Stomach (tissue), 9 donors: ENCODE results near the gene DPF3. TPM values are rescaled to one million over a fixed set of nuclear protein-coding genes. Genes with fewer than 3 reads are reported as not detected.

Source experiments
- DNase-seq, 2 donors: peaks; one replicate each; pipeline versions ENCODE4 v3.0.0 to v3.0.0-alpha.2; 2013 to 2019
- H3K27ac ChIP-seq, 5 donors: fragments of 200-600 bp in 4 of 5; sonication (generic) in 4 of 5; one replicate each; pipeline ENCODE4 v1.5.1; 2013 to 2019; ENCODE audit warnings: mild to moderate bottlenecking in 1 of 5, moderate library complexity in 1 of 5
- H3K27me3 ChIP-seq, 3 donors: fragments of 200-600 bp; sonication (generic); one replicate each; pipeline ENCODE4 v1.5.1; 2017 to 2019; ENCODE audit warnings: mixed run types in 1 of 3
- H3K36me3 ChIP-seq, 4 donors: fragments of 200-600 bp; sonication (generic); 1 replicate in 3 of 4; 2 replicates in 1 of 4; pipeline ENCODE4 v1.5.1; 2016 to 2019
- H3K4me1 ChIP-seq, 4 donors: fragments of 200-600 bp; sonication (generic); one replicate each; pipeline ENCODE4 v1.5.1; 2016 to 2019
- H3K4me3 ChIP-seq, 4 donors: fragments of 200-600 bp; sonication (generic) in 3 of 4; one replicate each; pipeline ENCODE4 v1.5.1; 2016 to 2019; ENCODE audit warnings: mild to moderate bottlenecking in 1 of 4
- H3K9me3 ChIP-seq, 4 donors: fragments of 200-600 bp; sonication (generic); one replicate each; pipeline ENCODE4 v1.5.1; 2016 to 2019
- CTCF ChIP-seq, 7 experiments: fragments of 450-650 bp in 4 of 7; fragments of 200-600 bp in 3 of 7; sonication (generic) in 3 of 7; IDR thresholded peaks; one replicate each; pipeline ENCODE4 v1.5.1; 2016 to 2019; ENCODE audit warnings: antibody characterized with exemption in 7 of 7, control low read depth in 2 of 7, mild to moderate bottlenecking in 1 of 7
- EP300 ChIP-seq: sonication (generic); formaldehyde crosslinking; IDR thresholded peaks from one replicate; pipeline ENCODE4 v1.6.1; 2017; ENCODE audit warnings: antibody characterized with exemption
- POLR2A ChIP-seq, 4 donors: fragments of 450-650 bp; IDR thresholded peaks; one replicate each; pipeline ENCODE4 v1.6.1; 2016; ENCODE audit warnings: antibody characterized with exemption in 4 of 4, control low read depth in 2 of 4, mild to moderate bottlenecking in 1 of 4, moderate library complexity in 1 of 4
- POLR2AphosphoS5 ChIP-seq, 3 donors: sonication (generic); formaldehyde crosslinking; IDR thresholded peaks; one replicate each; pipeline ENCODE4 v1.6.1; 2016; ENCODE audit warnings: antibody characterized with exemption in 3 of 3
- WGBS, 5 donors: extraction: QIAGEN DNeasy Blood & Tissue Kit in 3 of 5; methylation state at CpG; one replicate each; pipeline versions ENCODE4 v1.1.5 to v1.1.7; 2013 to 2018; 5-methylcytosine and 5-hydroxymethylcytosine counted together
- intact Hi-C: fragments of 100-400 bp; cut with DNase I; formaldehyde crosslinking; loops from one replicate; pipeline ENCODE4 v1.15.1; 2023; ENCODE audit warnings: low total_unique reads
- polyA plus RNA-seq, 3 donors: library from polyadenylated mRNA; stranded (reverse); fragments of 200-250 nt; gene quantifications; one replicate each; pipeline ENCODE4 v1.2.3, GENCODE V29; 2013
- total RNA-seq, 5 donors: library from RNA; depleted of rRNA; stranded (reverse); fragments of >200 nt; gene quantifications; one replicate each; pipeline versions ENCODE4 v1.1.0 to v1.2.3, GENCODE V29; 2014 to 2016
- donor health status: healthy with polysubstance abuse.
- donor health status: Bipolar disorder and iron deficiency.
- donor health status: healthy.

Gene DPF3
- total and polyA plus RNA-seq, 8 donors = 0.20 to 113 (median 3.7) TPM

DNA sequence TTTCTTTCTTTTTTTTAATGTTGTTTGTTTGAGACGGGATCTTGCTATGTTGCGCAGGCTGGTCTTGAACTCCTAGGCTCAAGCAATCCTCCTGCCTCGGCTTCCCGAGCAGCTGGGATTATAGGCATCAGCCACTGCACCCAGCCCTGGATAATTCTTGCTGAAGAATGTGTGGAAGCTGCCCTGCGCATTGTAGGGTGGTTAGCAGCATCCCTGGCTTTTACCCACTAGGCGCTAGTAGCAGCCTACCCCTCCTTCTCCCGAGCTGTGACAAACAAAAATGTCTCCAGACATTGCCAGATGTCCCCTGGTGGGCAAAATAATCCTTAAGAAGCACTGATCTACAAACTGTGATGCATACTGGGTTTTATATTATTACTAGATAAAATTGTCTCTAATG lies 39.0 kb upstream of the DPF3 start:
- Histone ChIP-seq H3K27me3 (no peaks in the 10 kb centered on the region), H3K4me3 (no peak overlapping the region), H3K27ac (no peak overlapping the region), H3K9me3 (no peaks in the 10 kb centered on the region), H3K4me1 (peaks cover 0 to 2% (median under 1%) of the 10 kb centered on the region in 4 donors), H3K36me3 (peaks cover 2 to 13% (median 4%) of the 10 kb centered on the region in 4 donors)
- intact Hi-C loops = no loop called here
- no peak for DNase-seq
- TF ChIP-seq EP300 (no peak), POLR2A (IDR thresholded peaks at IDR 0.05) (no peak)
- WGBS, 5 donors = 86 to 94% (median 89%) methylated on average over 7 of the region's 7 CpGs

DNA sequence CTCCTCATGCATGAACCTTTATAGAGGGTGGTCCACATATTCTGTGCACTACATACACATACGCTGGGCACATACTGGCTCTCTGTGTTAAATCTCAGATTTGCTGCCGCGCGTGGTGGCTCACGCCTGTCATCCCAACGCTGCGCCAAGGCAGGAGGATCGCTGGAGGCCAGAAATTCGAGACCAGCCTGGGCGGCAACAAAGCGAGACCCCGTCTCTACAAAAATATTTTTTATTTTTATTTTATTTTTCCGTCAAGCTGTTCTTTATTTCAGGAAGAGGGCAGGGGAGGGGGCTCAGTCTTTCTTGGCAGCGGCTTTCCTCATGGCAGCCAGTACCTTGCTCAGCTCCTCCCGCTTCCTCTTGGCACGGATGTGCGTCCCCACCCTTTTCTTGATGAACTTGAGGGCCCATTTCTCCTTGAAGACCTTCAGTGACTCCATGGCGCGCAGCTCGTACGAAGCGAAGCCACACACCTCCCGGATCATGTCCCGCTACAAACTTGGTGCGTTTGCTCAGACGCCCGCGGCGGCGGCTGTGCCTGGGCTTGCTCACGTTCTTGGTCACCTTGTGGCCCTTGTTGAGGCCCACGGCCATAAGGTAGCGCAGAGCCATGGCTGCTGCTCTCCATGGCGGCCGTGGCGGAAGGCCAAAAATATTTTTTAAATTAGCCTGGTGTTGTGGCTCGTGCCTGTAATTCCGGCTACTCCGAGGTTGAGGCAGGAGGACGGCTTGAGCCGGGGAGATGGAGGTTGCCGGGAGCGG lies 35.6 kb upstream of the DPF3 start:
- 91 to 95% (median 93%) methylated on average over 43 of the region's 43 CpGs for WGBS, 5 donors
- Histone ChIP-seq H3K27me3 (no peaks in the 10 kb centered on the region), H3K36me3 (peaks cover 0 to 10% (median 0%) of the 10 kb centered on the region in 4 donors), H3K9me3 (no peaks in the 10 kb centered on the region), H3K4me3 (no peak overlapping the region), H3K4me1 (peaks cover 4 to 25% (median 10%) of the 10 kb centered on the region in 4 donors), H3K27ac (no peak overlapping the region)
- TF ChIP-seq POLR2A (IDR thresholded peaks at IDR 0.05) (no peak), POLR2AphosphoS5 (IDR thresholded peaks at IDR 0.05) (no peak)
- intact Hi-C loops = no loop called here
- no peak for DNase-seq

GRCh38 chr14:72928872-72929271 lies 35.0 kb upstream of the DPF3 start:
- Histone ChIP-seq H3K4me3 (no peak overlapping the region), H3K9me3 (no peaks in the 10 kb centered on the region), H3K27me3 (no peaks in the 10 kb centered on the region), H3K4me1 (peaks cover 4 to 25% (median 10%) of the 10 kb centered on the region in 4 donors), H3K27ac (no peak overlapping the region), H3K36me3 (peaks cover 0 to 10% (median 0%) of the 10 kb centered on the region in 4 donors)
- TF ChIP-seq POLR2AphosphoS5 (IDR thresholded peaks at IDR 0.05) (no peak), EP300 (no peak), CTCF (IDR thresholded peaks at IDR 0.05) (no peak), POLR2A (IDR thresholded peaks at IDR 0.05) (no peak)
- intact Hi-C loops = no loop called here
- 82 to 94% (median 89%) methylated on average over 19 to 21 of the region's 21 CpGs; no CpG with 5 or more reads in 1 of the 5 donors for WGBS, 5 donors
- no peak for DNase-seq

- intact Hi-C loops = no loop called here
- peak; percentile 34 to 75 (median 57) for TF ChIP-seq POLR2AphosphoS5 (IDR thresholded peaks at IDR 0.05)
- no peak for TF ChIP-seq EP300
- 0 to 1% (median 0%) methylated on average over 22 to 59 of the region's 59 CpGs for WGBS, 5 donors
Measured at GRCh38 chr14:72926292-72927028, 32.6 kb upstream of the DPF3 start, which contains the start of gene DCAF4. Gene DCAF4, plus strand, starts transcription at chr14:72926464. Its CDS starts 11,515 bp downstream, at chr14:72937979.

GRCh38 chr14:72925815-72926291 lies 32.0 kb upstream of the DPF3 start:
- Histone ChIP-seq H3K27ac (peak overlapping the region in 4 of 5 donors; percentile 81 to 90 (median 86)), H3K27me3 (peaks cover 0 to 2% (median 0%) of the 10 kb centered on the region in 3 donors), H3K4me1 (peaks cover 4 to 25% (median 10%) of the 10 kb centered on the region in 4 donors), H3K4me3 (peak overlapping the region; percentile 69 to 88 (median 84)), H3K9me3 (no peaks in the 10 kb centered on the region), H3K36me3 (peaks cover 0 to 10% (median 0%) of the 10 kb centered on the region in 4 donors)
- TF ChIP-seq POLR2AphosphoS5 (IDR thresholded peaks at IDR 0.05) (no peak), CTCF (IDR thresholded peaks at IDR 0.05) (no peak), EP300 (no peak), POLR2A (IDR thresholded peaks at IDR 0.05) (no peak)
- WGBS, 5 donors = 4 to 38% (median 4%) methylated on average over 4 to 33 of the region's 33 CpGs
- DNase-seq = no peak
- intact Hi-C loops = no loop called here

More at GRCh38 chr14:72926292-72927028, 32.6 kb upstream of the DPF3 start, which contains the start of gene DCAF4:
- DNase-seq = peak; percentile 96 to 99
- H3K4me1 ChIP-seq = peaks cover 4 to 25% (median 10%) of the 10 kb centered on the region in 4 donors
- no peaks in the 10 kb centered on the region for H3K9me3 ChIP-seq
- H3K27ac ChIP-seq = peak within 1 kb of the TSS; percentile 81 to 90 (median 84)
- H3K36me3 ChIP-seq = peaks cover 0 to 10% (median 0%) of the 10 kb centered on the region in 4 donors
- no peaks in the 10 kb centered on the region for H3K27me3 ChIP-seq
- H3K4me3 ChIP-seq = peak within 1 kb of the TSS; percentile 69 to 88 (median 84)
